ENCODE measurements around the gene PXMP4. TPM values are rescaled to one million over a fixed set of nuclear protein-coding genes. Genes with fewer than 3 reads are reported as not detected.
A peak's percentile ranks its signal among the peaks of the same experiment; 100 is the strongest.

PXMP4 gene
- total RNA-seq, 1 experiment from 2014 or later = 5.7 TPM

DNA sequence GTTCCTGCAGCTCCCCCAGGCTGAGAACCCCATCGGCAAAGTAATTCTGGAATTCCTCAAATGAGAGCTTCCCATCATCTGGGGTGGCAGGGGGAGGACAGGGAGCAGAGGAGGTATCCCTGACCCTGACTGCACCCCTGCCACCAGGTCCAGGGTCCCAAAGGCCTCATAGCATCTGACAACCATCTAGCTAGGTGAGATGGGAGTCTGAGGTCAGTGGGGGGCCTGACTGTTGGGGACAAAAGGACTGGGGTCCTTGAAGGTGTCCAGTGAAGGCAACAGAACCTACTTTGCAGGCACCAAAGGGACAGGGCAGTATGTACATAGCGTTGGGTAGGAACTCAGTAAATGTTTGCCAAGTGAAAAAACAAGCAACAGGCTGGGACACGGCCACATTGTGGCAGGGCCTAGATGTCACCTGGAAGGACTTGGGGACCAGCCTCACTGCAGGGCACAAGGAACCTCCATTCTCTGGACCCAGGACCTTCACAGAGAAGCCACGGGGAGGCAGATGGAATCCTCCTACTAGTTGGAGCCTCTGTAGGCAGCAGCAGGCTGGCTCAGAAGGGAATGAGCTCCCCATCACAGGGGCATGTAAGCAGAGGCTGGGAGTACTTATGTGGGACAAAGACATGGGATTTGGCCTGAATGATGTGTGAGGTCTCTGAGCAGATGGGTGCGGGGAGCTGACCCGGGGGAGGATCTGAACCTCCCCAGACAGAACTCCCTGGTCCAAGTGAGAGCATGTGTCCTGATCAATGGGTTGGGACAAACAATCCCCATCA, 49.2 kb downstream of the PXMP4 start:
- no peak overlapping the region for H3K9ac ChIP-seq (ENCODE audit: extremely low read depth, insufficient read length, low read length)

More for the DNA sequence above, 49.2 kb downstream of the PXMP4 start:
- H3K4me2 ChIP-seq (ENCODE audit: insufficient read depth, insufficient read length, low read length) = no peak overlapping the region
- H3K4me3 Mint-ChIP-seq = no peak overlapping the region; a peak in 1 of 5 replicates
- H3K4me1 ChIP-seq (ENCODE audit: insufficient read depth, low read length) = peaks cover 4% of the 10 kb centered on the region; the same call in 1 of the 2 replicates
- peaks cover 35 to 36% of the 10 kb centered on the region in 2 experiments for H3K4me1 Mint-ChIP-seq
- 0 out of 7 replicates have a peak overlapping the region, but pooled peaks of 1 of the 3 experiments have one; percentile 53 for H3K27ac Mint-ChIP-seq
- no peak overlapping the region for H4K8ac ChIP-seq (replicated peaks; ENCODE audit: insufficient read length, low read depth, low read length)
- no peak for DNase-seq
- H3K23ac ChIP-seq (ENCODE audit: insufficient read length, low read depth, low read length) = no peak overlapping the region
- no peak overlapping the region for H2BK15ac ChIP-seq (ENCODE audit: low read depth, low read length)
- H2BK12ac ChIP-seq (ENCODE audit: insufficient read length, low read depth, low read length) = no peak overlapping the region
- no peaks in the 10 kb centered on the region for H3K27me3 ChIP-seq (ENCODE audit: insufficient read depth, low read length)
- H3K23me2 ChIP-seq (ENCODE audit: insufficient read length, low read depth, low read length, poor library complexity, severe bottlenecking) = peaks cover 25% of the 10 kb centered on the region
- no peak overlapping the region for H2BK20ac ChIP-seq (ENCODE audit: low read depth, low read length, poor library complexity, severe bottlenecking)
- no peaks in the 10 kb centered on the region for H4K20me1 ChIP-seq (ENCODE audit: control insufficient read depth, insufficient read depth, insufficient read length)
- H4K5ac ChIP-seq (ENCODE audit: insufficient read length, low read depth, low read length) = no peak overlapping the region
- H3K9me3 ChIP-seq (ENCODE audit: control insufficient read depth, low read depth, low read length) = no peaks in the 10 kb centered on the region
- H3K27ac ChIP-seq (ENCODE audit: insufficient read length, low read depth, low read length) = no peak overlapping the region
- WGBS (ENCODE audit: extremely low coverage, insufficient read length, low lambda C conversion rate) = no CpG with 5 or more reads among the region's 6 CpGs
- no peak overlapping the region for H3T11ph ChIP-seq (ENCODE audit: low read length)
- H3K18ac ChIP-seq (ENCODE audit: insufficient read length, low read depth, low read length) = no peak overlapping the region
- H3K56ac ChIP-seq (ENCODE audit: insufficient read length, low read depth, low read length) = no peak overlapping the region
- no peak overlapping the region for H4K91ac ChIP-seq (ENCODE audit: insufficient read length, low read depth, low read length)
- TF ChIP-seq, protein P1, sequence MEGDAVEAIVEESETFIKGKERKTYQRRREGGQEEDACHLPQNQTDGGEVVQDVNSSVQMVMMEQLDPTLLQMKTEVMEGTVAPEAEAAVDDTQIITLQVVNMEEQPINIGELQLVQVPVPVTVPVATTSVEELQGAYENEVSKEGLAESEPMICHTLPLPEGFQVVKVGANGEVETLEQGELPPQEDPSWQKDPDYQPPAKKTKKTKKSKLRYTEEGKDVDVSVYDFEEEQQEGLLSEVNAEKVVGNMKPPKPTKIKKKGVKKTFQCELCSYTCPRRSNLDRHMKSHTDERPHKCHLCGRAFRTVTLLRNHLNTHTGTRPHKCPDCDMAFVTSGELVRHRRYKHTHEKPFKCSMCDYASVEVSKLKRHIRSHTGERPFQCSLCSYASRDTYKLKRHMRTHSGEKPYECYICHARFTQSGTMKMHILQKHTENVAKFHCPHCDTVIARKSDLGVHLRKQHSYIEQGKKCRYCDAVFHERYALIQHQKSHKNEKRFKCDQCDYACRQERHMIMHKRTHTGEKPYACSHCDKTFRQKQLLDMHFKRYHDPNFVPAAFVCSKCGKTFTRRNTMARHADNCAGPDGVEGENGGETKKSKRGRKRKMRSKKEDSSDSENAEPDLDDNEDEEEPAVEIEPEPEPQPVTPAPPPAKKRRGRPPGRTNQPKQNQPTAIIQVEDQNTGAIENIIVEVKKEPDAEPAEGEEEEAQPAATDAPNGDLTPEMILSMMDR (conservative IDR thresholded peaks at IDR 0.05) = no peak
- no peak overlapping the region for H2AFZ ChIP-seq (ENCODE audit: low read length)
- no peak overlapping the region for H2BK5ac ChIP-seq (ENCODE audit: insufficient read length, low read length)
- no peaks in the 10 kb centered on the region for H3K79me2 ChIP-seq (ENCODE audit: insufficient read depth, low read length)
- no peak overlapping the region for H2BK120ac ChIP-seq (ENCODE audit: low read depth, low read length, poor library complexity, severe bottlenecking)
- no peaks in the 10 kb centered on the region for H3K79me1 ChIP-seq (ENCODE audit: insufficient read depth, low read depth, low read length, poor library complexity, severe bottlenecking)
- no peak overlapping the region for H2AK5ac ChIP-seq (ENCODE audit: insufficient read length, low read length)
- H3K27me3 Mint-ChIP-seq (ENCODE audit: low read depth) = peaks cover 2% of the 10 kb centered on the region
- no peak overlapping the region for H3K14ac ChIP-seq (ENCODE audit: insufficient read depth, low read length)
- H3K4ac ChIP-seq (ENCODE audit: low read depth, low read length) = no peak overlapping the region
- H3K9me3 Mint-ChIP-seq = no peaks in the 10 kb centered on the region; a peak in 1 of 5 replicates
- H3K36me3 Mint-ChIP-seq (ENCODE audit: insufficient read depth in 1 of 3, low read depth in 3 of 3) = peaks cover 26 to 49% (median 39%) of the 10 kb centered on the region in 3 experiments
